OCI-LY7 (cell line): ENCODE data around the gene COL23A1. TPM values are rescaled to one million over a fixed set of nuclear protein-coding genes. Genes with fewer than 3 reads are reported as not detected.

ENCODE experiments used
- BruUV-seq: library from RNA; stranded (reverse); fragments of 400-500 nt; replicated peaks from 2 replicates; lab custom pipeline; 2021; lab: Mats Ljungman, UMichigan
- CTCF ChIA-PET: fragments of 300-600 bp; sonication (Branson Sonifier 250); formaldehyde crosslinking; loops from one replicate; lab custom pipeline; 2022; ENCODE audit warnings: antibody characterized with exemption; ENCODE audit not compliant: unreplicated experiment; lab: Charles Lee
- POLR2A ChIA-PET: fragments of 300-600 bp; sonication (Branson Sonifier 250); formaldehyde crosslinking; loops from one replicate; lab custom pipeline; 2022; ENCODE audit warnings: antibody characterized with exemption; lab: Charles Lee
- DNase-seq: peaks from one replicate; pipeline ENCODE4 v3.0.0-alpha.2; 2015; ENCODE audit warnings: low spot score
- H2AFZ ChIP-seq: fragments of 200-600 bp; sonication (generic), shearing (Covaris generic); 2 replicates; pipeline ENCODE4 v1.6.1; 2014; ENCODE audit warnings: mild to moderate bottlenecking, antibody characterized with exemption, low read length, moderate library complexity
- H3K27ac ChIP-seq: fragments of 200-600 bp; sonication (generic); 2 replicates; pipeline ENCODE4 v1.5.1; 2014; ENCODE audit warnings: mixed run types, low read depth, mild to moderate bottlenecking, moderate library complexity, low read length, inconsistent platforms; ENCODE audit not compliant: poor library complexity, severe bottlenecking
- H3K36me3 ChIP-seq: fragments of 200-600 bp; sonication (generic); 2 replicates; pipeline ENCODE4 v1.6.1; 2014; ENCODE audit warnings: mild to moderate bottlenecking, antibody characterized with exemption, low read length, moderate library complexity, mixed read lengths; ENCODE audit not compliant: insufficient read depth
- H3K4me1 ChIP-seq: fragments of 200-600 bp; sonication (generic); 2 replicates; pipeline ENCODE4 v1.5.1; 2014; ENCODE audit warnings: mild to moderate bottlenecking, low read length; ENCODE audit not compliant: insufficient read depth, poor library complexity, severe bottlenecking
- H3K4me2 ChIP-seq: fragments of 200-600 bp; sonication (generic); 2 replicates; pipeline ENCODE4 v1.6.1; 2014; ENCODE audit warnings: mild to moderate bottlenecking, low read length
- H3K4me3 ChIP-seq: fragments of 200-600 bp; sonication (generic); 2 replicates; pipeline ENCODE4 v1.5.1; 2014; ENCODE audit warnings: mild to moderate bottlenecking, low read depth, low read length; ENCODE audit not compliant: poor library complexity, severe bottlenecking
- H3K79me2 ChIP-seq: fragments of 200-600 bp; sonication (generic); 2 replicates; pipeline ENCODE4 v1.6.1; 2016; ENCODE audit warnings: low read depth, mild to moderate bottlenecking, low read length, moderate library complexity, mixed read lengths; ENCODE audit not compliant: insufficient read depth
- H3K9me2 ChIP-seq: fragments of 200-600 bp; sonication (generic); 2 replicates; pipeline ENCODE4 v1.6.1; 2016; ENCODE audit warnings: mild to moderate bottlenecking, low read length, mixed read lengths; ENCODE audit not compliant: insufficient read depth
- H3K9me3 ChIP-seq: fragments of 200-600 bp; sonication (generic); 2 replicates; pipeline ENCODE4 v1.6.1; 2014; ENCODE audit warnings: mild to moderate bottlenecking, mixed run types, low read length, mixed read lengths
- H4K20me1 ChIP-seq: fragments of 200-600 bp; sonication (generic); 2 replicates; pipeline ENCODE4 v1.6.1; 2014; ENCODE audit warnings: mild to moderate bottlenecking, antibody characterized with exemption, low read length, moderate library complexity, mixed read lengths; ENCODE audit not compliant: insufficient read depth
- EZH2phosphoT487 ChIP-seq: fragments of 200-600 bp; sonication (generic); IDR thresholded peaks from 2 replicates; pipeline ENCODE4 v1.6.1; 2018; ENCODE audit warnings: low read depth, borderline replicate concordance, mild to moderate bottlenecking, mixed run types, antibody characterized with exemption, low read length, moderate library complexity, mixed read lengths
- intact Hi-C: fragments of 100-400 bp; cut with micrococcal nuclease; formaldehyde crosslinking; loops from one replicate; pipeline ENCODE4 v1.10.0; 2022; ENCODE audit not compliant: unreplicated experiment
- total RNA-seq, 2 experiments: library from RNA; depleted of rRNA in 1 of 2; stranded (reverse); fragments of >200 nt in 1 of 2; shearing (Covaris generic) in 1 of 2; gene quantifications; 2 replicates each; pipeline ENCODE4 v1.2.3, GENCODE V29; 2014 to 2022
- TF ChIP-seq, protein P1 (sequence below): fragments of 200-600 bp; sonication (generic); conservative IDR thresholded peaks from 2 replicates; pipeline ENCODE4 v1.5.1; 2014; ENCODE audit warnings: mild to moderate bottlenecking, antibody characterized with exemption, low read length, moderate library complexity, mixed read lengths

COL23A1 gene
- total RNA-seq, 2 experiments from 2014 or later: 0.53 TPM; not detected in 1

DNA sequence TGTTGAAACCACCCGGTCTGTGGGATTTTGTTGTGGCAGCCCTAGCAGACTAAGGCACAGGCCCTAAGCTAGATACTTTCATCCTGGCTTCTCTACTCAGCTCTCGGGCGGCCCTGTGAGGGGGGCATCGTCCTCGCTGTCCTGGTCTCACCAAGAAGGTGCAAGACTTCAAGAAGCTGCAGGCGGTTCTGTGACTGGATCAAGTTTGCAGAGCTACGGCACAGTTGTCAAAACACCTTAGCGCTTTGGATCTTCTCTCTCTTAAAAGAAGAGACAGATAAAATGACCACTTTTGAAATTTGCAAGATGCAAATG lies 238.2 kb downstream of the COL23A1 start:
- ChIA-PET CTCF (no interaction called here), POLR2A (interaction anchor here (0.5 to 0.6 kb wide), 2 partner anchors 89 to 101 kb away, joined by 3 read pairs; no protein-coding TSS in a partner anchor)
- H3K9me3 ChIP-seq: no peaks in the 10 kb centered on the region
- no peaks in the 10 kb centered on the region for H3K9me2 ChIP-seq
- TF ChIP-seq, protein P1, sequence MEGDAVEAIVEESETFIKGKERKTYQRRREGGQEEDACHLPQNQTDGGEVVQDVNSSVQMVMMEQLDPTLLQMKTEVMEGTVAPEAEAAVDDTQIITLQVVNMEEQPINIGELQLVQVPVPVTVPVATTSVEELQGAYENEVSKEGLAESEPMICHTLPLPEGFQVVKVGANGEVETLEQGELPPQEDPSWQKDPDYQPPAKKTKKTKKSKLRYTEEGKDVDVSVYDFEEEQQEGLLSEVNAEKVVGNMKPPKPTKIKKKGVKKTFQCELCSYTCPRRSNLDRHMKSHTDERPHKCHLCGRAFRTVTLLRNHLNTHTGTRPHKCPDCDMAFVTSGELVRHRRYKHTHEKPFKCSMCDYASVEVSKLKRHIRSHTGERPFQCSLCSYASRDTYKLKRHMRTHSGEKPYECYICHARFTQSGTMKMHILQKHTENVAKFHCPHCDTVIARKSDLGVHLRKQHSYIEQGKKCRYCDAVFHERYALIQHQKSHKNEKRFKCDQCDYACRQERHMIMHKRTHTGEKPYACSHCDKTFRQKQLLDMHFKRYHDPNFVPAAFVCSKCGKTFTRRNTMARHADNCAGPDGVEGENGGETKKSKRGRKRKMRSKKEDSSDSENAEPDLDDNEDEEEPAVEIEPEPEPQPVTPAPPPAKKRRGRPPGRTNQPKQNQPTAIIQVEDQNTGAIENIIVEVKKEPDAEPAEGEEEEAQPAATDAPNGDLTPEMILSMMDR: no peak
- H2AFZ ChIP-seq: no peak overlapping the region
- H3K79me2 ChIP-seq: no peaks in the 10 kb centered on the region
- no peak overlapping the region for H3K4me3 ChIP-seq
- no TSS peak for BruUV-seq
- no peaks in the 10 kb centered on the region for H3K36me3 ChIP-seq
- H3K4me2 ChIP-seq: no peak overlapping the region
- no peak for DNase-seq
- H3K27ac ChIP-seq: no peak overlapping the region
- no peaks in the 10 kb centered on the region for H4K20me1 ChIP-seq
- intact Hi-C loops: no loop called here
- no peaks in the 10 kb centered on the region for H3K4me1 ChIP-seq

DNA sequence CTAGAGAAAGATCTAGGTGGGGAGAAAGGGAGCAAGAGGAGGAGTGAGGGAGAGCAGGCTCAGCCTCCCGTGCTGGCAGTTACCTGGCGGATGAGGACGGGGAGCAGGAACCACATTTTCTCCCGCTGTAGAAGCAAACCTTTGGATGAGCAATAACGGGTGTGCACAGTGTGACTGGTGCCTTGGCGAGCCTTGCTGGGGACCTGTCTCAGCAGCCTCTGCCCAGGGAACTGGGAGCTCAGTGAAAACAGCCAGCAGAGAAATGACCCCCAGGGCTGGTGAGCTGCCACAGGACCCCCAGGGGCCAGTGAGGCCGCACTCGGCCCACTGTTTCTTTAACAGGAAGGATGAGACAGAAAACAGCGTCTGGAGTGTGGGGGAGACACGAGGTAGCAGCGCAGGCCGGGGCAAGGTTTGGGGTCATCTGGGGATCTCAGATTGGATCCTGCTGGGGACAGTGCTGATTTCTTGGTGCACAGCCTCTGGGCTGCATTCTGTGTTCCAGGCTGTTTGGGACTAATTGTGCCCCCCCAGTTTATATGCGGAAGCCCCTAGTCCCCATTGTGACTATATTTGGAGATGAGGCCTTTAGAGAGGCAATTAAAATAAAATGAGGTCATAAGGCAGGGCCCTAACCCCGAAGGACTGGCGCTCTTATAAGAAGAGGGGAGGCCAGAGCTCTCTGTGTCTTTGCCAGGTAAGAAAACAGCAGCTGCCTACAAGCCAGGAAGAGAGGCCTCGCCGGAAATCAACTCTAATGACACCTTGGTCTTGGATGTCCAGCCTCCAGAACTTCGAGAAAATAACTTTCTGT lies 238.8 kb downstream of the COL23A1 start:
- no peaks in the 10 kb centered on the region for H3K4me1 ChIP-seq
- DNase-seq: no peak
- no peak overlapping the region for H2AFZ ChIP-seq
- H3K9me3 ChIP-seq: no peaks in the 10 kb centered on the region
- H3K79me2 ChIP-seq: no peaks in the 10 kb centered on the region
- H3K9me2 ChIP-seq: no peaks in the 10 kb centered on the region
- H3K36me3 ChIP-seq: no peaks in the 10 kb centered on the region
- TF ChIP-seq, protein P1: no peak
- no peak for TF ChIP-seq EZH2phosphoT487
- H3K4me2 ChIP-seq: no peak overlapping the region
- H4K20me1 ChIP-seq: no peaks in the 10 kb centered on the region
- BruUV-seq: no TSS peak
- no peak overlapping the region for H3K27ac ChIP-seq
- ChIA-PET CTCF (no interaction called here), POLR2A (no interaction called here)
- H3K4me3 ChIP-seq: no peak overlapping the region
- intact Hi-C loops: no loop called here
